ENCODE data around the gene NPPB.

NPPB gene

DNA sequence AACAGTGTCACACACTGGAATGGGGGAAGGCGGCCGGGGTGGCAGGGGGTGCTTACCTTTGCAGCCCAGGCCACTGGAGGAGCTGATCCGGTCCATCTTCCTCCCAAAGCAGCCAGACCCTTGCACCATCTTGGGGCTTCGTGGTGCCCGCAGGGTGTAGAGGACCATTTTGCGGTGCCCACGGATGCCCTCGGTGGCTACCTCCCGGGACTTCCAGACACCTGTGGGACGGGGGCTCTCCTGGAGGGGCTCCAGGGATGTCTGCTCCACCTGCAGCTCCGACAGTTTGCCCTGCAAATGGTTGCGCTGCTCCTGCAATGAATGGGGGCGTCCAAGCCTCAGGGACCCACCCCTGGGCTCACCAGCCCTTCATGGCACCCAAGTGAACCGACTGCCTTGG is 587 bp downstream of the NPPB start:
- DNase-seq (ENCODE audit: low read depth in 2 of 2), result no peak

DNA sequence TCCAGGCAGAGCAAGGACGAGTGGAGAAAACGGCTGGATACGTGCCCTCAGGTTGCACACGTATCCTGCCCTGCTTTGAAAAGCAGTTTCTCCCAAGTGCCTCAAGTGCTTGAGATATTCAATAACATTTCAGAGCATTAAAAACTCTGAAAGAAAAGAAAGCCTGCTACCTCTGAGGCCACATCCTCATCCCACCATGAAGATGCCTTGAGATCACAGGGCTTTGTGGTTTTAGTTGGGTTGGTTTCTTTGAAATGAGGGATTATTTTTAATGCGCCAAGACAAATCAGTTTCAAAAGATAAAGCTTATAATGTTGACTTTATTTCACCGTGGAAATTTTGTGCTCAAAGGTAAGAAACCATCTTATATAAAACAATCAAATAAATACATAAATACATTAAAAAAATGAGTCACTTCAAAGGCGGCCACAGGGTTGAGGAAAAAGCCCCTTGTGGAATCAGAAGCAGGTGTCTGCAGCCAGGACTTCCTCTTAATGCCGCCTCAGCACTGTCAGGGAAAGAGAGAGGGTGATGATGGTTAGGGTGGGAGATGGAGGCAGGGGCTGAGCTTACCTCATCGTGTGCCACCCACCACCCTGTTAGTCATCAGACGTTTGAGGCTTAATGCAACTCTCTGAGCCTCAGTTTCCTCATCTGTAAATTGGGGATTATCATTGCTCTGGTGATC is 1.4 kb downstream of the NPPB start:
- DNase-seq (ENCODE audit: low read depth in 2 of 2), result no peak

DNA sequence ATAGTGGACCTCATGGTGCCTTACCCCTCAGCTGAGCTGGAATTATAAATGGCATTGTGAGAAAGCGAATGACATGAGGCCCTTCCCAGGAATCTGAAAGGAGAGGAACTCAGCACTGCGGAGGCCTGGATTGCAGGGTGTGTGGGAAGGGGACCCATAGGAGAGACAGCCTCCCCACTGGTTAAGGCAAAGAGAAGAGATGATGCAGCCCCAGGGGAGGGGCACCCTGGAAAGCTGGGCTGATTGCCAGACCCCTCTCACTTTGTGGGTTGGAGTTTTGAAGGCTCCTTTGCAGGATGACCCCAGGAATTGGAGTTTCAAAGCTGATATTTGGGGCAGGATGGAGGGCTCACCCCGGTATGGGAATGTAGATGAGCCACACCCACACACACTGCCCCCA is 2.0 kb downstream of the NPPB start:
- no peak for DNase-seq (ENCODE audit: low read depth in 2 of 2)

DNA sequence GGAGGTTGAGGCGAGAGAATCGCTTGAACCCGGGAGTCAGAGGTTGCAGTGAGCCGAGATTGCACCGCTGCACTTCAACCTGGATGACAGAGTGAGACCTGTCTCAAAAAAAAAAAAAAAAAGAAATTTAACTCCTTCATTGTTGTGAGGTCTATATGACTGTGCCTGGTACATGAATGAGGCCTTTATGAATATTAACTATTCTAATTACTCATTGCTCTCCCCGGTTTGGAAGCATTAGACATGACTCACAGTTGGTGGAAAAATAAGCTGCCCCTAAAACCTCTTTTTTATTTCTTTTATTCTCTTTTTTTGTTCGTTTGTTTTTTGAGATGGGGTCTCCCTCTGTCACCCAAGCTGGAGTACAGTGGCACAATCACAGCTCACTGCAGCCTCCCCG is 3.3 kb downstream of the NPPB start:
- no peak for DNase-seq (ENCODE audit: low read depth in 2 of 2)

DNA sequence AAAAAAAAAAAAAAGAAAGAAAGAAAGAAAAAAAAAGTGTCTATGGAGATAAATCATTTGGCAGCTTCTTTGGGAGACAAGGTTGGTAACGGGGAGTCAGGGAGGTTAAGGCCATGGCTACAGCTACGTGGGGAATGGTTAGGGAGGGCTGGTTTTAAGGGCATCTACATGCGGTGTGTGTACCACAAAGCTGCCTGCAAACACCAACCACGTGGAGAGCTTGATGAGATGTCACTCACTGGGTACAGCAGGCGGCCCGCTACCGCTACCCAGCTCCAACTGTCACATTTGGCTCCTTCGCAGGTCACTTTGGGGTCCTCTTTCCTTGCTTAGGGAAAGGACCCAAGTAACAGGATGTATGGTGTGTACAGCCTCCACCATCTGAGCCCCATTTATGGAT is 4.2 kb downstream of the NPPB start:
- no peak for DNase-seq (ENCODE audit: low read depth in 2 of 2)

DNA sequence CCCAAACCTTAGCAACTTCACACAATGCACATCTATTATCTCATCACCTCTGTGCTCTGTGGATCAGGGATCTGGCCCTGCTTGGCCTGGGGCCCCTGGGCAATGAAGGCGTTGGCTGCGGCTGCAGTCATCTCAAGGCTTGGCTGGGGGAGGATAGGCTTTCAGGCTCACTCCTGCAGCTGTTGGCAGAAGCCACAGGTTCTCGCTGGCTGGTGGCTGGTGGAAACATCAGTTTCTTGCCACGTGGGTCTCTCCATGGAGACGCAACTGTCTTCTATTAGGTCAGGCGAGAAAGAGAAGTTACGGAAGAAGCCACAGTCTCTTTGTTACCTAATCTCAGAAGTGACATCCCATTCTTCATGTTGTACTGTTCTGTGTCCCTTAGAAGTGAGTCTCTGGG is 7.6 kb downstream of the NPPB start:
- no peak for DNase-seq (ENCODE audit: low read depth in 2 of 2)

DNA sequence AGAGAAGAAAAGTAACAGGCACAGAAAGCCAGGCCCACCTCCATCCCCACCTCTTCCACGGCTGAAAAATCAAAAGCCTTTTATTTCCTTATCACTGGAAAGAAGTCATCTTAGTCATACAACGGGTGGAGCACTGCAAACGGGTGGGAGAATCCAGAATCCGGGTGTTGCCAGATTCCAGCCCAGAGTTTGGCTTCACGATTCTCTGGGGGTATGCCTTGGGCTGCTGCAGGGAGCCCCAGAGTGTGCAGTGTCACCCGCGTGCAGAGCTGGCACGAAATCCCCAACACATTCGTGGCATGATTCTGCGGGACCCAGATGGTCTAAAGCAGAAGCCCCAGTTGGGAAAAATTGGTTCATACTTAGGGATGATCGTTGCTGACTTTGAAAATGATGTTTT is 8.6 kb downstream of the NPPB start:
- DNase-seq (ENCODE audit: low read depth in 2 of 2), result no peak

DNA sequence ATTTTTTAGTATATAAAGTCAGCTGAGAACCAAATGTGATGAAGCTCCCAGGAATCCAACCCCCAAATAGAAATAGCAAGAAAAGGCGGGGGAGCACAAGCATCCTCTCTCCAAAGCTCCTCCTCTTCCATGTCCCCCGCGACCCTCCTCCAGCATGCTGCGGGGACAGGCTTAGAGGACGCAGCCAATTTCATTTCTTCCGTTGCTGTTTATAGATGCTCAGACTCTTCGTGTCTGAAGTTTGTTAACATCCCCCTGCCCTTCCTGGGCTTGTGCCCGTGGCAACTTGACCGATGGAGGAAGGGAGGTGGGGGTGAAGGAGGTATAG is 10.4 kb downstream of the NPPB start:
- no peak for DNase-seq (ENCODE audit: low read depth in 2 of 2)

DNA sequence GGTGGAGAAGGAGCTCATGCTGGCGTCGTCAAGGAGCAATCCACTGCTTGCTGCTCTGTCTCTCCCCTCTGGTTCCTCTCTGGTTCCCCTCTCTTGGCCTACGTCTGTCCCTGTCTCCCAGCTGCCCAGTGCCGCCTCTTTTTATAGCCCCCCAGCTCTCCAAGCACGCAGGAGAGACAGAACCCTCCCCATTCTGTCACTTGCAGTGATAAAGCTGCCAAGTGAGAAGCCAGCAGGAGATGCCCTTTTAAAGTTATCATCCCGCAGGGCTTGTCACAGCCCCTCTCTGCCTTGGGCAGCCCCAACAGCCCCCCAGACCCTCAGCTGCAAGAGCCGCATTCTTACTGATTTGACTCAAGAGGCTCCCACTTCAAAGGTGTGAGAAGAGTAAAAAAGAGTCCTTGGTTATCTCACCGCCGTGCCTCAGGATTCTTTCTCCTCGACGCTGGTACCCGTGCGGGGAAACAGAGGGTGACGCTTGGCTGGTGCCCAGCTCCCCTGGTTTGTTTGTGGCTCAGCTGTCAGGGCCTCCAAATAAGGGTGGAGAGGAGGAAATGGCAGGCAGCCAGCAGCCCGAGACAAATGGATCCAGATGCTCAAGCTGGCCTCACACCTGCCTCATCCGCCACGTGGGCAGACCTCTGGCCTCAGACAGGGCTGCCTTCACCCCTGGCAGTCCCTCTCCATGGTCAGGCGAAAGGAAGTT is 10.9 kb downstream of the NPPB start, which contains the start of gene NPPA:
Gene NPPA, minus strand, starts transcription at position 117 of the 706 bp plus-strand sequence. Its CDS starts 99 bp downstream, at position 18.
- DNase-seq (ENCODE audit: low read depth in 2 of 2), result no peak

DNA sequence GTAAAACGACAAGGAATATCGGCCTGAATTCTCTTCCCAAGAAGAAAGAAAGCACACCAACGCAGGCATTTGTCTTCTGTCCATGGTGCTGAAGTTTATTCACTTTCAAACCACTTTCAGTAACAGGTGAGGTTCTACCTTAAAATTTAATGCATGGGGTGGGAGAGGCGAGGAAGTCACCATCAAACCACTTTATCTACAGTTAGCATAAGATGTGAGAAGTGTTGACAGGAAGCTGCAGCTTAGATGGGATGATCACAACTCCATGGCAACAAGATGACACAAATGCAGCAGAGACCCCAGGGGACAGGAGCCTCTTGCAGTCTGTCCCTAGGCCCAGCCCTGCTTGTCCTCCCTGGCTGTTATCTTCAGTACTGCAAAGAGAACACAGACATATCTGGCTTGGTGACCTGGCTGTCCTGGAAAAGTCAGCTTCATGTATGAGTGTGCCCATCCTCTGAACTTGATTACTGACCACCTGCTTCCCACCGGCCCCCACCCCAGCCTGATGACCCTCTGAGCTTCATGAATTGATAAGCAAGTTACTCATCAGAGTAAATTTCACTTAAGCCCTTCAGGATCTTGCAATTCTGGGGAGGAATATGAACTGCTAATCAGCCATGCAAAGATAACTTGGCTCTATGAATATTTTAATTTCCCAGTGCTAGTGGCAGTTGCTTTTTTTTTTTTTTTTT is 13.0 kb downstream of the NPPB start:
- no peak for DNase-seq (ENCODE audit: low read depth in 2 of 2)

DNA sequence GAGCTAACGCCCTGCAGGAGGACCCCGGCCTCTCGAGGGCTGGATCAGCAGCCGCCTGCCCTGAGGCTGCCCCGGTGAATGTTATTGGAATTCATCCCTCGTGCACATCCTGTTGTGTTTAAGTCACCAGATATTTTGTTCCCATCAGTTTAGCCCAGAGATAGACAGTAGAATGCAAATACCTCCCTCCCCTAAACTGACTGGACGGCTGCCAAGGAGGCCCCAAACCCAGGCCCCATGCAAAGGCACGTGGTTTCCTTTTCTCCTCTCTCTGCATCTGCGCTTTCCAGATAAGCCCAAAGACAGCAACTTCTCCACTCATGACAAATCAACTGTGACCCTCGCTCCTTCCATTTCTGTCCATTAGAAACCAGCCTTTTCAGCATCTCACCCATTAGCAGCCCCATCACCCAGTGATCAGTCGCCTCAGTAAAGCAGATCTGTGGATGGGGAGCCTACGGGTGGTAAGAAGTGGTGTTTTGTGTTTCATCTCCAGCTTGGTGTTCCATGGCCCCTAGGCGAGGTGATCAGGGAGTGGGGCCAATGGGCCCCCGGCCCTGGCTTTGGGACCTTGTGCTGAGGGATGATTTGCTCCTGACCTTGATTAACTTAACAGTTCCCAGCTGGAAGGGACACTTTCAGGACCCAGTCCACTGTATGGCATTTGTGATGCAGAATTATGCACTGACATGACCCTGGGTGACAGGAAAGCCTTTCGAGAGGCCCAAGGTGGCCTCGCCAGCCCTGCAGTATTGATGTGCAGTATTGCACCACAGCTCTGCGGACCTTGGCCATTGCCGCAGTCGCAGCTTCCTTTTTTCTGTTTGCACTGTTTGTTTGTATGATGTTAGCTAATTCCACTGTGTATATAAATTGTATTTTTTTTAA is 16.3 kb downstream of the NPPB start:
- DNase-seq (ENCODE audit: low read depth in 2 of 2), result no peak

DNA sequence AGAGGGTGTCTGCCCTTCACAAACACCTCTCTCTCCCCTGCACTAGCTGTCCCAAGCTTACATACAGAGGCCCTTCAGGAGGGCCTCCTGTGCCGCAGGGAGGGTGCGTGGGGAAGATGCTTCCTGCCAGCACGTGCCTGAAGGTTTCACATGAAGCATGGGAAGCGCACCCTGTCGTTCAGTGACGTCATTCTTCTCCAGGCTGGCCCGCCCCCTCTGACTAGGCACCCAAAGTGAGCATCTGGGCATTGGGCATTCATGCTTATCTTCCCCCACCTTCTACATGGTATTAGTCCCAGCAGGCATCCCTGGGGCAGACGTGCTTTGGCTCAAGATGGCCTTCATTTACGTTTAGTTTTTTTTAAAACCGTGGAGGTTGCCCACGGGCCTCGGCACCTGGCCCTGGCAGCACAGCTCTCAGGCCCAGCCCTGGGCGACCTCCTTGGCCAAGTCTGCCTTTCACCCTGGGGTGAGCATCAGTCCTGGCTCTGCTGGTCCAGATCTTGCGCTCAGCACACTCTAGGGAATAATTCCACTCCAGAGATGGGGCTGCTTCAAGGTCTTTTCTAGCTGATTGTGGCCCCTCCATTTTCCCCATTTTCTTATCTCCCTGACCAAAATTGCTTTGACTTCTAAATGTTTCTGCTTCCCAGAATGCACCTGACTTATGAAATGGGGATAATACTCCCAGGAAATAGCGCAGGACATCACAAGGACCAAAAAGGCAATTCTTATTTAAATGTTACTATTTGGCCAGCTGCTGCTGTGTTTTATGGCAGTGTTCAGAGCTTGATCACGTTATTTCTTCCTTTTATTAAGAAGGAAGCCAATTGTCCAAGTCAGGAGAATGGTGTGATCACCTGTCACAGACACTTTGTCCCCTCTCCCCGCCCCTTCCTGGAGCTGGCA is 17.2 kb downstream of the NPPB start:
- no peak for DNase-seq (ENCODE audit: low read depth in 2 of 2)

DNA sequence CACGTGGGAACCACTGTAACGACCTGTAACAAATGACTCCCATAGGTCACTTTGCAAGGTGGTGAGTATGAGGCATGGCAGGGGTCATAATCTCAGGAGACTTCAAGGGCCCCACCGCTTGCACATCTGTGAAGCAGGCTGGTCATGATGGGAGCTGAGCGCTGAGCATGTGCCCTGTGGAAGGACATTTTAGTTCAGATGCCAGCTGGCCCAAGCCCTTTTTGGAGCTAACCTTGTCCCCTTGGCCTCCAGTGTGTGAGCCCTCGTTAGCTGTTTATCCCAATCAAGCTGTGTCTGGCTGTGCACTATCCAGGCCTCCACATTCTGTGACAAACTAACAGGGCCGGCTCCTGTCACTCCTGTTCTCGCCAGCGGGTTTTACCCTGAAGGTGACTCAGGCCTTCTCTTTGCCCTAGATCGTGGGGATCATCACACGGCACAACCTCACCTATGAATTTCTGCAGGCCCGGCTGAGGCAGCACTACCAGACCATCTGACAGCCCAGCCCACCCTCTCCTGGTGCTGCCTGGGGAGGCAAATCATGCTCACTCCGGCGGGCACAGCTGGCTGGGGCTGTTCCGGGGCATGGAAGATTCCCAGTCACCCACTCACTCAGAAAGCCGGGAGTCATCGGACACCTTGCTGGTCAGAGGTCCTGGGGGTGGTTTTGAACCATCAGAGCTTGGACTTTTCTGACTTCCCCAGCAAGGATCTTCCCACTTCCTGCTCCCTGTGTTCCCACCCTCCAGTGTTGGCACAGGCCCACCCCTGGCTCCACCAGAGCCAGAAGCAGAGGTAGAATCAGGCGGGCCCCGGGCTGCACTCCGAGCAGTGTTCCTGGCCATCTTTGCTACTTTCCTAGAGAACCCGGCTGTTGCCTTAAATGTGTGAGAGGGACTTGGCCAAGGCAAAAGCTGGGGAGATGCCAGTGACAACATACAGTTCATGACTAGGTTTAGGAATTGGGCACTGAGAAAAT is 18.7 kb downstream of the NPPB start:
- DNase-seq (ENCODE audit: low read depth in 2 of 2), result no peak

DNA sequence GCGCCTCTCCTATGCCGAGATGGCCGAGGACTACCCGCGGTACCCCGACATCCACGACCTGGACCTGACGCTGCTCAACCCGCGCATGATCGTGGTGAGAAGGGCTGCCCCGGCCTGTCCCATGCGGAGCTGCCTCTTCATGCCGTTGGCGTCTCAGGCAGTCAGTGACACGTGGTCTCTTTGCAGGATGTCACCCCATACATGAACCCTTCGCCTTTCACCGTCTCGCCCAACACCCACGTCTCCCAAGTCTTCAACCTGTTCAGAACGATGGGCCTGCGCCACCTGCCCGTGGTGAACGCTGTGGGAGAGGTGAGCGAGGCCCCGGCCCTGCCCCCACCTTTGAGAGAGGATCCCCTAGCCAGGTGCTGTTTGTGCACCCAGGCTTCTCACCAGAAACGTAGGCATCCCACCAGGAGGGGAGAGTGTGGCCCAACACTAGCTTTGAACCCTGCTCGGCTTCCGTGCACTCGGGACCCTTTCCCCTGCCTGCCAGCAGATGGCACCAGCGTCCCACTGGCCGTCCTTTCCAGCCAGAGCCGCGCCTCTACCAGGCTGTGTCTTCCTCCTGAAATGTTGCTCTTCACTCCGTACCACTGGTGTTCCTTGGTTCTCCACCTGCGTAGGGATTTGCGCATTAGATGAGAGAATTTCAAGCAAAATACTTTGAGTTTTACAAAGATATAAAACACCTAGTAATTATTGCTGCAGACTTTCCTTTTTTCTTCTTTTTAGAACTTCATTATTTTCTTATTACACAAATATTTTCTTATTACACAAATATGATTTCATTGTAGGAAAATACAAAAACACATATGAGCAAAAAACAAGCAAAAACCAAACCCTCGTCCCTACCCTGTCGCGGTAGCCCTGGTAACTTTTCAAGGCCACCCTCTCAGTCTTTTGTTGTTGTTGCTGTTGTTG is 20.1 kb downstream of the NPPB start:
- peak; percentile 64 to 67 for DNase-seq (ENCODE audit: low read depth in 2 of 2)

DNA sequence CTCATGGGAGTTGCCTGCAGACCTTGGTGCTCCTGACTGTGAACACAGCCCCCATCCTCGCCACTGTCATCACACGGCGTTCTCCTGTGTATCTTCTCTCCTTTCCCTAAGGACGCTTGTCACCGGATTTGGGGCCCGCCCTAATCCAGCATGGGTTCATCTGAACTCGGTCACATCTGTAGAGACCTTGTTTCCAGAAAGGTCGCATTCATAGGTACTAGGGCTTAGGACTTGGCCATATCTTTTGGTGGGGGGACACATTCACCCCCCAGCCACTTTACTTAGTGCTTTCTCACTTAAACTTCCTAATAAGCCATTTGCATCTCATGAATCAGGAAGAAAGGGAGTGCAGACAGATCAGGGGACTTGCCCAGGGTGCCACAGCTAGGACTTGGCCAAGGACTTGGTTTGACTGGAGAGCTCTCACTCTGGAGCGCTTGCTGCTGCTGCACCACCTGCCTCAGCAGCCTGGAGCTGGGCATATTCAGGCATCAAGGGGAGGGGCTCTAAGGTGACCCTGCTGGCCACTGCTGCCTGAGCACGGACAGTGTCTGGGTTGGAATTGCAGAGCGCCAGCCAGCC is 20.9 kb downstream of the NPPB start:
- DNase-seq (ENCODE audit: low read depth in 2 of 2), result no peak

DNA sequence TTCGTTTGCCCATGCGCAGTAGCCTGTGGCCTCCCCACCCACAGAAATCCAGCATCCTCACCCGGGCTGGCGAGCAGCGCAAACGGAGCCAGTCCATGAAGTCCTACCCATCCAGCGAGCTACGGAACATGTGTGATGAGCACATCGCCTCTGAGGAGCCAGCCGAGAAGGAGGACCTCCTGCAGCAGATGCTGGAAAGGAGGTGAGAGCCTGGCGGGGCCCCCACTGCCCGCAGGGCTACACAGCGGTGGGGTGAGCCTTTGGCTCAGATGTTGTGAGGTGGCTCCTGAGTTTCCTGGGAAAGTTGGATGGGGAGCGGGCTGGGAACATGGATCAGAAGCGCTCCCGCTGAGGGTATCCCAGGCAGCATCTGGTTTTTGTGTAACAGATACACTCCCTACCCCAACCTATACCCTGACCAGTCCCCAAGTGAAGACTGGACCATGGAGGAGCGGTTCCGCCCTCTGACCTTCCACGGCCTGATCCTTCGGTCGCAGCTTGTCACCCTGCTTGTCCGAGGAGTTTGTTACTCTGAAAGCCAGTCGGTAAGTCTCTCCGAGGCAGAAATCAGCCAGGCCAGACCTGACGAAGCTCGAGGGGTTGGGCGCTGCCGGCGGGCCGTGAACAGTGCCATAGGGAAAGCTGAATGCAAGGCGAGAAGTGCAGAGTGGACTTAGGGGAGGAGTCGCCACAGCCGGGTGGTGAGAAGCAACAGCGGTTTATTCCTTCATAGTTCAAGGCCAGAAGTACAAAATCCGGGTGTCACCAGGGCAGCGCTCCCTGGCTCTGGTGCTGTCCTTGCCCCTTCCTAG is 21.6 kb downstream of the NPPB start:
- DNase-seq (ENCODE audit: low read depth in 2 of 2), result no peak

DNA sequence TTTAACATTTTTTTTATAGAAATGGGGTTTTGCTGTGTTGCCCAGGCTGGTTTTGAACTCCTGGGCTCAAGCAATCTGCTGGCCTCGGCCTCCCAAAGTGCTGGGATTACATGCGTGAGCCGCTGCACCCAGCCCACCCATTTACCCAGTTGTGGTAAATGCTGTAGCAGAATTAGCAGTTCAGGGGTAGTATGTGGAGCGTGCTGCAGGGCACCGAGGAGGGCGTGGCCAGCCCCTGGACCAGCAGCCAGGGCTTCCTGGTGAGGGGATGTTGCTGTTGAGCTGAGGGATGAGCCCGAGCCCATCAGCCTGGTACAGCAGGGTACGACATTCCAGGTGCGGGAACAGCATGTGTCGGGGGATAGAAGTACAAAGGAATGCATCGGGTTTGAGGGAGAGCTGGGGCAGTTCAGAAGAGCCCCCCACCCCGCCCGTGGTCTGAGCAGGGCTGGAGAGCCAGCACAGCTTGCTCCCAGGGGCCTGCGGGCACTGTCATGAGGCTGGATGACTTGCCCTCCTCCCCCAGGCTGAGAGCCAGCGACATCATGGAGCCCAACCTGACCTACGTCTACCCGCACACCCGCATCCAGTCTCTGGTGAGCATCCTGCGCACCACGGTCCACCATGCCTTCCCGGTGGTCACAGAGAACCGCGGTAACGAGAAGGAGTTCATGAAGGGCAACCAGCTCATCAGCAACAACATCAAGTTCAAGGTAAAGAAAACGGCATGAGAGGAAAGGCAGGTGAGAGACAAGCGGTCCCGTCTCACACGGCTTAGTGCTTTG is 23.1 kb downstream of the NPPB start:
- DNase-seq (ENCODE audit: low read depth in 2 of 2), result no peak
